Measurements from ENCODE around the gene RHOJ. TPM values are rescaled to one million over a fixed set of nuclear protein-coding genes. Genes with fewer than 3 reads are reported as not detected.

Gene RHOJ
- total and polyA plus RNA-seq, 2 of the 13 experiments (the other 11 are each of a cell fraction or from before 2014, with no cell fraction given): 0.22 to 1.3 TPM

DNA sequence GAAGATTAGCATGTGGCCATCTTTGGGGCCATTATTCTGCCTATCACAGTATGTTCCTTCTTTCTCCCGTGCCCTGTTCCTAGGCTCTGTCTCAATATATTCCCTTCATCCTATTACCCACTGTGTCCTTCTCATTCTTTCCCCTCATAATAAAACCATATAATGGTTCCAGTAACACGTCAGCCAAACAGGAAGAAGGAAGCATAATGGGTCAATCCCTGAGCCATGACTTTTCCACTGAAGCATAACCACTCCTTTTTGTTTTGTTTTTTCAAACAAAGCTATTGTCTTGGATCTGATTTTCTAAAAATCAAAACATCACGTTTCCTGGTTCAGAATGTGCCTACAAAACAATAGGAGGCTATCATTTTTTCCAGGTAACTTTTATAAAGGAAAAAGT, 21.3 kb upstream of the RHOJ start:
- Histone ChIP-seq H3K9me3 (ENCODE audit: low read length) (no peaks in the 10 kb centered on the region), H3K4me3 (replicated peaks in 1 of 3; ENCODE audit: insufficient read depth in 1 of 3, low read depth in 2 of 3, low read length in 3 of 3) (no peak overlapping the region), H2AFZ (ENCODE audit: low read length) (no peak overlapping the region), H3K4me2 (ENCODE audit: low read depth, low read length) (no peak overlapping the region), H3K27ac (ENCODE audit: extremely low read length, insufficient read depth, low read length) (no peak overlapping the region), H3K9ac (ENCODE audit: insufficient read depth, low read depth, low read length) (no peak overlapping the region), H4K20me1 (ENCODE audit: insufficient read depth, low read length) (no peaks in the 10 kb centered on the region; the same call in 1 of the 2 replicates), H3K27me3 (ENCODE audit: control insufficient read depth in 1 of 2, insufficient read depth in 2 of 2, low read length in 2 of 2) (peaks cover 0 to 1% of the 10 kb centered on the region in 2 experiments; a peak in 1 of 5 replicates), H3K79me2 (ENCODE audit: insufficient read depth, low read length) (no peaks in the 10 kb centered on the region), H3K36me3 (replicated peaks in 1 of 2; ENCODE audit: control insufficient read depth in 1 of 2, insufficient read depth in 2 of 2, low read length in 2 of 2) (no peaks in the 10 kb centered on the region), H3K4me1 (ENCODE audit: insufficient read depth, low read length) (no peaks in the 10 kb centered on the region)
- ATAC-seq (no peak), FAIRE-seq (no peak), DNase-seq (ENCODE audit: low spot score) (no peak)
- TF ChIP-seq SIN3B (IDR thresholded peaks at IDR 0.05; ENCODE audit: low read length) (no peak), MAZ (IDR thresholded peaks at IDR 0.05; ENCODE audit: borderline replicate concordance, low read depth, low read length) (no peak), MAZ (CRISPR knock-in tag; IDR thresholded peaks at IDR 0.05; ENCODE audit: low read depth) (no peak), ZNF577 (CRISPR knock-in tag; IDR thresholded peaks at IDR 0.05; ENCODE audit: borderline replicate concordance, low read depth) (no peak), ZBTB37 (CRISPR knock-in tag; IDR thresholded peaks at IDR 0.05) (no peak), SRF (IDR thresholded peaks at IDR 0.05; ENCODE audit: low read depth, low read length) (no peak), PRPF4 (IDR thresholded peaks at IDR 0.05; ENCODE audit: low read depth, low read length, poor library complexity, severe bottlenecking) (no peak)
- CTCF ChIA-PET (ENCODE audit: low intra/inter-chr PET ratio, low total read pairs): interaction anchor here (1.0 kb wide), 1 partner anchor 9 kb away, joined by 3 read pairs; no protein-coding TSS in a partner anchor
- POLR2A ChIA-PET: no interaction called here
- in situ Hi-C loops (cut with HindIII; ENCODE audit: extremely low pct_ligation_motif_present, low pct_unique_long_range_greater_than_20kb): no loop called here
- BruUV-seq (replicated peaks): no TSS peak
- intact Hi-C loops (cut with micrococcal nuclease; ENCODE audit: unreplicated experiment): no loop called here
- 0% methylated on average over 3 of the region's 3 CpGs for WGBS (ENCODE audit: low lambda C conversion rate)

- DNase-seq (ENCODE audit: low spot score) (no peak), ATAC-seq (no peak), FAIRE-seq (no peak)
- H3K9me3 ChIP-seq (ENCODE audit: low read length): no peaks in the 10 kb centered on the region
- peaks cover 0 to 1% of the 10 kb centered on the region in 2 experiments; a peak in 1 of 5 replicates for H3K27me3 ChIP-seq (ENCODE audit: control insufficient read depth in 1 of 2, insufficient read depth in 2 of 2, low read length in 2 of 2)
- no peak overlapping the region for H3K4me2 ChIP-seq (ENCODE audit: low read depth, low read length)
- CTCF ChIA-PET (ENCODE audit: low intra/inter-chr PET ratio, low total read pairs): no interaction called here
- intact Hi-C loops (cut with micrococcal nuclease; ENCODE audit: unreplicated experiment): no loop called here
- H3K4me1 ChIP-seq (ENCODE audit: insufficient read depth, low read length): no peaks in the 10 kb centered on the region
- no peak overlapping the region for H2AFZ ChIP-seq (ENCODE audit: low read length)
- whole genome bisulfite sequencing (ENCODE audit: low lambda C conversion rate): 2% methylated on average over 1 of the region's 1 CpG
- H3K9ac ChIP-seq (ENCODE audit: insufficient read depth, low read depth, low read length): no peak overlapping the region
- H3K4me3 ChIP-seq (replicated peaks in 1 of 3; ENCODE audit: insufficient read depth in 1 of 3, low read depth in 2 of 3, low read length in 3 of 3): no peak overlapping the region
- H3K79me2 ChIP-seq (ENCODE audit: insufficient read depth, low read length): no peaks in the 10 kb centered on the region
- BruUV-seq (replicated peaks): no TSS peak
- in situ Hi-C loops (cut with HindIII; ENCODE audit: extremely low pct_ligation_motif_present, low pct_unique_long_range_greater_than_20kb): no loop called here
- H4K20me1 ChIP-seq (ENCODE audit: insufficient read depth, low read length): no peaks in the 10 kb centered on the region; the same call in 1 of the 2 replicates
- H3K27ac ChIP-seq (ENCODE audit: extremely low read length, insufficient read depth, low read length): no peak overlapping the region
- POLR2A ChIA-PET: no interaction called here
- H3K36me3 ChIP-seq (replicated peaks in 1 of 2; ENCODE audit: control insufficient read depth in 1 of 2, insufficient read depth in 2 of 2, low read length in 2 of 2): no peaks in the 10 kb centered on the region
- TF ChIP-seq, protein P1, sequence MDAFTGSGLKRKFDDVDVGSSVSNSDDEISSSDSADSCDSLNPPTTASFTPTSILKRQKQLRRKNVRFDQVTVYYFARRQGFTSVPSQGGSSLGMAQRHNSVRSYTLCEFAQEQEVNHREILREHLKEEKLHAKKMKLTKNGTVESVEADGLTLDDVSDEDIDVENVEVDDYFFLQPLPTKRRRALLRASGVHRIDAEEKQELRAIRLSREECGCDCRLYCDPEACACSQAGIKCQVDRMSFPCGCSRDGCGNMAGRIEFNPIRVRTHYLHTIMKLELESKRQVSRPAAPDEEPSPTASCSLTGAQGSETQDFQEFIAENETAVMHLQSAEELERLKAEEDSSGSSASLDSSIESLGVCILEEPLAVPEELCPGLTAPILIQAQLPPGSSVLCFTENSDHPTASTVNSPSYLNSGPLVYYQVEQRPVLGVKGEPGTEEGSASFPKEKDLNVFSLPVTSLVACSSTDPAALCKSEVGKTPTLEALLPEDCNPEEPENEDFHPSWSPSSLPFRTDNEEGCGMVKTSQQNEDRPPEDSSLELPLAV (CRISPR knock-in tag; conservative IDR thresholded peaks at IDR 0.05; ENCODE audit: low read depth): no peak
- TF ChIP-seq MAX (IDR thresholded peaks at IDR 0.05) (no peak), ZNF496 (CRISPR knock-in tag; IDR thresholded peaks at IDR 0.05; ENCODE audit: insufficient replicate concordance) (no peak), ZNF558 (CRISPR knock-in tag; IDR thresholded peaks at IDR 0.05; ENCODE audit: borderline replicate concordance) (no peak), NCOA2 (CRISPR knock-in tag; IDR thresholded peaks at IDR 0.05) (no peak), ZNF547 (CRISPR knock-in tag; IDR thresholded peaks at IDR 0.05) (no peak), TFDP1 (CRISPR knock-in tag; IDR thresholded peaks at IDR 0.05; ENCODE audit: borderline replicate concordance) (no peak), ZNF251 (CRISPR knock-in tag; IDR thresholded peaks at IDR 0.05) (no peak), HDAC2 (CRISPR knock-in tag; IDR thresholded peaks at IDR 0.05) (no peak)
These were observed 17.8 kb upstream of the RHOJ start for GRCh38 chr14:63186453-63186852.
